Esophagus squamous epithelium (tissue), 5 donors: ENCODE results near the gene KRT3. TPM values are rescaled to one million over a fixed set of nuclear protein-coding genes. Genes with fewer than 3 reads are reported as not detected.

Source experiments
- DNase-seq: peaks from one replicate; lab custom pipeline; 2025; lab: John Stamatoyannopoulos, UW
- H3K27ac ChIP-seq, 4 donors: fragments of 200-600 bp; sonication (generic); one replicate each; pipeline ENCODE4 v1.5.1; 2016 to 2019; ENCODE audit warnings: mild to moderate bottlenecking in 1 of 4
- H3K27me3 ChIP-seq, 4 donors: fragments of 200-600 bp; sonication (generic); 1 replicate in 3 of 4; 2 replicates in 1 of 4; pipeline versions ENCODE4 v1.5.1 to v1.6.0; 2017 to 2021; ENCODE audit warnings: antibody characterized with exemption in 1 of 4
- H3K36me3 ChIP-seq, 3 donors: fragments of 200-600 bp; sonication (generic); one replicate each; pipeline ENCODE4 v1.5.1; 2016 to 2019
- H3K4me1 ChIP-seq, 3 donors: fragments of 200-600 bp; sonication (generic); one replicate each; pipeline ENCODE4 v1.5.1; 2017 to 2019
- H3K4me3 ChIP-seq, 4 donors: fragments of 200-600 bp; sonication (generic); 1 replicate in 3 of 4; 2 replicates in 1 of 4; pipeline ENCODE4 v1.5.1; 2016 to 2019; ENCODE audit warnings: mild to moderate bottlenecking in 2 of 4, moderate library complexity in 1 of 4
- H3K9me3 ChIP-seq, 3 donors: fragments of 200-600 bp; sonication (generic); one replicate each; pipeline ENCODE4 v1.5.1; 2016 to 2019
- POLR2A ChIP-seq, 4 donors: fragments of 450-650 bp; IDR thresholded peaks; one replicate each; pipeline ENCODE4 v1.6.1; 2017; ENCODE audit warnings: antibody characterized with exemption in 4 of 4, mild to moderate bottlenecking in 4 of 4, moderate library complexity in 3 of 4
- WGBS, 2 donors: methylation state at CpG; one replicate each; pipeline ENCODE4 v1.1.5; 2018; 5-methylcytosine and 5-hydroxymethylcytosine counted together
- intact Hi-C: fragments of 100-400 bp; cut with DNase I; formaldehyde crosslinking; loops from one replicate; pipeline ENCODE4 v1.15.0; 2022
- total RNA-seq, 4 donors: library from RNA; depleted of rRNA; stranded (reverse); fragments of >200 nt; gene quantifications; one replicate each; pipeline ENCODE4 v1.1.0, GENCODE V29; 2016
- TF ChIP-seq, protein P1 (sequence below), 6 experiments: fragments of 450-650 bp in 4 of 6; fragments of 200-600 bp in 2 of 6; sonication (generic) in 2 of 6; IDR thresholded peaks; one replicate each; pipeline ENCODE4 v1.5.1; 2016 to 2019; ENCODE audit warnings: antibody characterized with exemption in 6 of 6, mild to moderate bottlenecking in 4 of 6, moderate library complexity in 4 of 6
- donor health status: DM: yes; HTN: yes; CAD: no.

KRT3 gene
- total RNA-seq, 4 donors from 2014 or later = 0.57 to 1.6 (median 0.86) TPM

DNA sequence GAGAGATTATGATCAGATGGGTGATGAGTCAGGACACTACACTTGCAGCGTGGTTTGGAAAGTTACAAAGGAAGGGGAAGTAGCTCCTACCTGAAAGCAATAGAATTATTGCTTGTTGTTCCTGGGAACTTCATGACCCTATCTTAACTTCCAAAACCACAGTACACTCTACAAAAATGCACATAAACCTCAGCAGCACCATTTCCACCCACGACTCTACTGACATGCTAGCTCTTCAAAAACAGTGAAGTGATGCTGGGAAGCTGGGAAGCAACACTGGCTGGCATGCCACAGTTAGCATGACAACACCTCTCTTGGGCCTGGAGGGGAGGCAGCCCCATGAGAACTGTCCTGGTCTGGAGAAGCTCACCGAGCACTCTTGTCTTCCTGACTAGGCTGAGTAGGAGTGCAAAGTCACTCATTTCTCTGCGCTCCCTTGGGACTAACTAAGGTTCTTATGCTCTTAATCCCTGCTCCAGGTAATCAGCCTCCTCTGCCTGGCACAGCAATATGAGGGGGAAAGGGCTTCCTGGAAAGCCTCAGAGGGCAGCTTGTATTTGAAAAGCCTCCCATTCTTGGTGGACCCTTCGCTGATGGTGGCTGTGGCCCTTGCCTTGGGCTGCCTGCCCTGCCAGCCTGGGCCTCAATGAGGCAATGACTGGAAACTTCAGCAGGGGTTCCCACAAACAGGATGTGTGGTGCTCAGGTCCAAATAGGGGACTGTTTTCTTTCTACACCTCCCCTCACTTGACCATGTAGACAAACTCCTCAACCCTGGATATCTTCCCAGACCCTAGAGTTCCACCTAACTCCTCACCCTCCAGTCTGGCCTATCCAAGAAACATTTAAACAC is 1.2 kb downstream of the KRT3 start:
- no peaks in the 10 kb centered on the region for H3K36me3 ChIP-seq
- no peak overlapping the region for H3K27ac ChIP-seq
- H3K4me1 ChIP-seq = peaks cover 0 to 36% (median 14%) of the 10 kb centered on the region in 3 donors
- DNase-seq = no peak
- H3K9me3 ChIP-seq = no peaks in the 10 kb centered on the region
- no peak overlapping the region for H3K4me3 ChIP-seq
- peaks cover 0 to 20% (median 0%) of the 10 kb centered on the region in 4 donors for H3K27me3 ChIP-seq
- intact Hi-C loops = no loop called here
- 72 to 76% methylated on average over 3 to 4 of the region's 5 CpGs for WGBS, 2 donors
- TF ChIP-seq, protein P1, sequence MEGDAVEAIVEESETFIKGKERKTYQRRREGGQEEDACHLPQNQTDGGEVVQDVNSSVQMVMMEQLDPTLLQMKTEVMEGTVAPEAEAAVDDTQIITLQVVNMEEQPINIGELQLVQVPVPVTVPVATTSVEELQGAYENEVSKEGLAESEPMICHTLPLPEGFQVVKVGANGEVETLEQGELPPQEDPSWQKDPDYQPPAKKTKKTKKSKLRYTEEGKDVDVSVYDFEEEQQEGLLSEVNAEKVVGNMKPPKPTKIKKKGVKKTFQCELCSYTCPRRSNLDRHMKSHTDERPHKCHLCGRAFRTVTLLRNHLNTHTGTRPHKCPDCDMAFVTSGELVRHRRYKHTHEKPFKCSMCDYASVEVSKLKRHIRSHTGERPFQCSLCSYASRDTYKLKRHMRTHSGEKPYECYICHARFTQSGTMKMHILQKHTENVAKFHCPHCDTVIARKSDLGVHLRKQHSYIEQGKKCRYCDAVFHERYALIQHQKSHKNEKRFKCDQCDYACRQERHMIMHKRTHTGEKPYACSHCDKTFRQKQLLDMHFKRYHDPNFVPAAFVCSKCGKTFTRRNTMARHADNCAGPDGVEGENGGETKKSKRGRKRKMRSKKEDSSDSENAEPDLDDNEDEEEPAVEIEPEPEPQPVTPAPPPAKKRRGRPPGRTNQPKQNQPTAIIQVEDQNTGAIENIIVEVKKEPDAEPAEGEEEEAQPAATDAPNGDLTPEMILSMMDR (IDR thresholded peaks at IDR 0.05) = no peak
- no peak for TF ChIP-seq POLR2A (IDR thresholded peaks at IDR 0.05)

DNA sequence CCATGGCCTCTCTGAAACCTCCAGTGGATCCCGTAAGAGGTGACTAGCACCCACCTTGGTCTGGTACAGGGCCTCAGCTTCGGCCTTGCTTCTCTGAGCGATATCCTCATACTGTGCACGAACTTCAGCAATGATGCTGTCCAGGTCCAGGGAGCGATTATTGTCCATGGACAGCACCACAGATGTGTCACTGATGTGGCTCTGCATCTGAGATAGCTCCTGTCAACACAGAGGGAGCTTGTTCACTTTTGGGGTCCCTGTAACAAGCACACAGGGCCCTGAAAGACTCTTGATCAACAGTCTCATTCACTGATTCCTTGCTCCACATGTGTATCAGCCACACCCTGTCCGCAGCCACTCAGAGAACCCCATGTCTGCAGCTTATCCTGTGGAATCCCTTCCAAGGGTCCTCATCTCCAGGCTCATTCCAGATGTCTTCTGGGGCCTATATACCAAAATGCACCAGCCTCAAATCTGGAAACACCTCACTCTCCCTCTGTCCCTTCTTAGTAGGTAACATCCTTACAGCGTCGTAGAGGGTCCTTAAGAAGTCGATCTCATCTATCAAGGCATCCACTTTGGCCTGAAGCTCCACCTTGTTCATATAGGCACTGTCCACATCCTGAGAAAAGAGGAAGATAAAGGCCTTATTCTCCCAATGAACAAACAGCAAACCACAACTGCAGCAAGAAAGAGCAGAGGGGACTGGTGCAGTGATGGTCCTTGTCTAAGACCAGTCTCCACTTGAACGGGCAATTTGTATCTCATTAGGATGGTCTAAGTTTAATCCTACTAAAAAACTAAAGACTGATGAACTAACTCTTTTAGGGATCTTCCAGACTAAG is 3.5 kb downstream of the KRT3 start:
- 91 to 92% methylated on average over 9 to 10 of the region's 10 CpGs for WGBS, 2 donors
- H3K4me1 ChIP-seq = peaks cover 0 to 17% (median 7%) of the 10 kb centered on the region in 3 donors
- H3K4me3 ChIP-seq = no peak overlapping the region
- no peak for DNase-seq
- no peaks in the 10 kb centered on the region for H3K9me3 ChIP-seq
- no peak overlapping the region for H3K27ac ChIP-seq
- H3K27me3 ChIP-seq = peaks cover 0 to 35% (median 0%) of the 10 kb centered on the region in 4 donors
- no peak for TF ChIP-seq POLR2A (IDR thresholded peaks at IDR 0.05)
- TF ChIP-seq, protein P1 (IDR thresholded peaks at IDR 0.05) = no peak
- intact Hi-C loops = no loop called here
- no peaks in the 10 kb centered on the region for H3K36me3 ChIP-seq

DNA sequence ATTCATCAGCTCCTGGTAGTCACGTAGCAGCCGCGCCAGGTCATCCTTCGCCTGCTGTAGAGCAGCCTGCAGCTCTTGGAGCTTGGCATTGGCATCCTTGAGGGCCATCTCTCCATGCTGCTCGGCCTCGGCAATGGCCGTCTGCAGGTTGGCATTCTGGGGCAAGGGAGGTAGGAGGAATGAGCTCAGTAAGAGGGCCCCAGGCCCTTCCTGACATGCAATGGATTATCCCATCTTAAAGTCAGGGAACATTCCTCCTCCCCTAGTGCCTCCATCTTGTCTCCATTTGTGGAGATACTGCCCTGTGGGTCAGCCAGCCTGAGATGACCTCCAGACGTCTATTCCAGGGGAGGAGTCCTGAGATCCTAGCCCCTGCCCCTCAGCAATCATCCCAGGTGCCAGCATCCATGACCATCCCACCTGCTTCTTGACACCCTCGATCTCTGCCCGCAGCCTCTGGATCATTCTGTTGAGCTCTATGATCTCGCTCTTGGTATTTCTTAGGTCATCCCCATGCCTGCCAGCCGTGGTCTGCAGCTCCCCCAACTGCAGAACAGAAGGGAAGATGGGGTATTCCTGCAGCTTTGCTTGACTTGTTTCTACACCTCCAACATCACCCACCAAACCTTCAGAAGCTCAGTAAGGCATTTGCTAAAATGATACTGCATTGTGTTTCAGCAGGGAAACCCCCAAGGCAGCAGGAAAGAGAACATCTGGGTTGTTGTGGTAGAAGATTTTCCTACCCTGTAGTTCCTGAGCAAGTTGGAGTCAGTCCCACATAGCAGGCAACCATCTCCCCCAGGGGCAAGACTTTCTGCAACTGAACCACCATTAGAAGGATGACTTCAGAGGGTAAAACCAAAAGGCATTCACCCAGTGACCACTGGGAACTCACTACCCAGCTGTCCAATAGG is 4.4 kb downstream of the KRT3 start:
- no peaks in the 10 kb centered on the region for H3K9me3 ChIP-seq
- no peaks in the 10 kb centered on the region for H3K36me3 ChIP-seq
- no peak overlapping the region for H3K4me3 ChIP-seq
- H3K27me3 ChIP-seq = peaks cover 0 to 35% (median 0%) of the 10 kb centered on the region in 4 donors
- 92 to 95% methylated on average over 5 to 12 of the region's 12 CpGs for WGBS, 2 donors
- no peak for TF ChIP-seq POLR2A (IDR thresholded peaks at IDR 0.05)
- TF ChIP-seq, protein P1 (IDR thresholded peaks at IDR 0.05) = no peak
- no peak for DNase-seq
- intact Hi-C loops = no loop called here
- no peak overlapping the region for H3K27ac ChIP-seq
- peaks cover 0 to 20% (median 7%) of the 10 kb centered on the region in 3 donors for H3K4me1 ChIP-seq

DNA sequence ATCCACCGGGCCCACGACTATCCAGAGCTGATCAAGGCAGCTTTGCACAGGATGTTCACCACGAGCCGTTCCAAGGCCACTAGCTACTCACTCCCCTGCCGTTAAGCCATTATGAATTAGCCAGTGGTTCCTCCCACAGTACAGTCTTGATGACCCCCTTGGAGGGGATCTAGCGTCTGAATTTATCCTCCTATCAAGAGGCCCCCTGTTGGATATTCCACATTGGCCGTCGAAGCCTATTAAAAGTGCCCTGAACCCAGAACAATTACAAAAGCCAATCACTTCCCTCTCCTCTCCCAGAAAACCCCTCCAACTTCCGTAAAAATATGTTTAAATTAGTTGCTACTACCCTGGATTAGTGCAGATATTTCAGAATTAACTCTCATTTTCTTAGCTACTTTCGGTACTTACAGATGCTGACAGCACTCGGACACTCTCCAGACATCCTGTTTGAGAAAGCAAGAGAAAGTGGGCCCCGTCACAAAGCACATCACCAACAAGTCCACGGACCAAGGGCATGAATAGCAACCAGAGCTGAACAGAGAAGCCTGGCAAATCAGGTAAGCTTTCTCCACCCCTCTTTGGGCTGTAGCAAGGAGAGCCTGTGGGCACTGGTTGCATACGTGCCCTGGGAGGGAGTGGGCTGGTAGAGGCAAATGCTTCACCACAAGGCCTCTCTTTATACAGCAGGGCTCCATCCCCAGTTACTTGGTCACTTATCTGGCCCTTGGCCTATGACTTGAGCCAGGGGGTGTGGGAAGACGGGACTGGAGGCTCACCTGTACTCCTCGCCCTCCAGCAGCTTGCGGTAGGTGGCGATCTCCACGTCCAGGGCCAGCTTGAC is 5.3 kb downstream of the KRT3 start:
- H3K4me3 ChIP-seq = peak overlapping the region in 2 of 4 donors; percentile 29 to 45
- TF ChIP-seq POLR2A (IDR thresholded peaks at IDR 0.05) = no peak
- TF ChIP-seq, protein P1 (IDR thresholded peaks at IDR 0.05) = no peak
- H3K27ac ChIP-seq = no peak overlapping the region
- peaks cover 0 to 35% (median 0%) of the 10 kb centered on the region in 4 donors for H3K27me3 ChIP-seq
- no peak for DNase-seq
- 77 to 81% methylated on average over 9 to 12 of the region's 19 CpGs for WGBS, 2 donors
- intact Hi-C loops = no loop called here
- H3K9me3 ChIP-seq = no peaks in the 10 kb centered on the region
- H3K36me3 ChIP-seq = no peaks in the 10 kb centered on the region
- H3K4me1 ChIP-seq = peaks cover 0 to 23% (median 7%) of the 10 kb centered on the region in 3 donors
